Measurements from ENCODE around the gene MRPL23. TPM values are rescaled to one million over a fixed set of nuclear protein-coding genes. Genes with fewer than 3 reads are reported as not detected.

MRPL23 gene
- total RNA-seq, 3 donors from 2014 or later, result 109 to 171 (median 112) TPM

DNA sequence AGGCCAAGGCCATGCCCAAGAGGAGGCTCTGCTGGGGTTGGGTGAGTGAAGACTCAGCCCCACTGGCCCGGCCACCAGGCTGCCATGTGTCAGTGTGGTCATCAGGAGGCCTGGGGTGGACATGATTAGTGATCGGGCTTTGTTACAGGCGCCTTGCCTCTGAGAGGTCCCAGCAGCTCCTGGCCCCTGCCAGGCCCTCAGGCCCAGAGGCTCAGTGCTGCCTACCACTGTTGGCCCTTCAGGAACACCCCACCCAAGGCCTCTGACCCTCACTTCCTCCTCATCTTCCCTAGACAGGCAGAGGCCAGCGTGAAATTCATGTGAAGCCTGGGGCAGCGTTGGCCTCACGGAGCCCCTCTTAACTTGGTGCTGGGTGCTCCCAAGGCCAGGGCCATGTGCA is 2.2 kb downstream of the MRPL23 start:
- DNase-seq (ENCODE audit: low spot score in 2 of 2), result no peak
- TF ChIP-seq POLR2A (IDR thresholded peaks at IDR 0.05) (no peak), POLR2AphosphoS5 (IDR thresholded peaks at IDR 0.05) (no peak)
- TF ChIP-seq, protein P1, sequence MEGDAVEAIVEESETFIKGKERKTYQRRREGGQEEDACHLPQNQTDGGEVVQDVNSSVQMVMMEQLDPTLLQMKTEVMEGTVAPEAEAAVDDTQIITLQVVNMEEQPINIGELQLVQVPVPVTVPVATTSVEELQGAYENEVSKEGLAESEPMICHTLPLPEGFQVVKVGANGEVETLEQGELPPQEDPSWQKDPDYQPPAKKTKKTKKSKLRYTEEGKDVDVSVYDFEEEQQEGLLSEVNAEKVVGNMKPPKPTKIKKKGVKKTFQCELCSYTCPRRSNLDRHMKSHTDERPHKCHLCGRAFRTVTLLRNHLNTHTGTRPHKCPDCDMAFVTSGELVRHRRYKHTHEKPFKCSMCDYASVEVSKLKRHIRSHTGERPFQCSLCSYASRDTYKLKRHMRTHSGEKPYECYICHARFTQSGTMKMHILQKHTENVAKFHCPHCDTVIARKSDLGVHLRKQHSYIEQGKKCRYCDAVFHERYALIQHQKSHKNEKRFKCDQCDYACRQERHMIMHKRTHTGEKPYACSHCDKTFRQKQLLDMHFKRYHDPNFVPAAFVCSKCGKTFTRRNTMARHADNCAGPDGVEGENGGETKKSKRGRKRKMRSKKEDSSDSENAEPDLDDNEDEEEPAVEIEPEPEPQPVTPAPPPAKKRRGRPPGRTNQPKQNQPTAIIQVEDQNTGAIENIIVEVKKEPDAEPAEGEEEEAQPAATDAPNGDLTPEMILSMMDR (IDR thresholded peaks at IDR 0.05), result no peak
- Histone ChIP-seq H3K4me3 (no peak overlapping the region), H3K4me1 (no peaks in the 10 kb centered on the region), H3K27me3 (no peaks in the 10 kb centered on the region), H3K27ac (no peak overlapping the region), H3K9me3 (no peaks in the 10 kb centered on the region), H3K36me3 (no peaks in the 10 kb centered on the region)
- intact Hi-C loops (cut with DNase I; ENCODE audit: low total_unique reads), result loop anchor here (10.0 kb wide), 1 partner anchor 55 kb away; the partner anchor contains the start of gene PRR33

DNA sequence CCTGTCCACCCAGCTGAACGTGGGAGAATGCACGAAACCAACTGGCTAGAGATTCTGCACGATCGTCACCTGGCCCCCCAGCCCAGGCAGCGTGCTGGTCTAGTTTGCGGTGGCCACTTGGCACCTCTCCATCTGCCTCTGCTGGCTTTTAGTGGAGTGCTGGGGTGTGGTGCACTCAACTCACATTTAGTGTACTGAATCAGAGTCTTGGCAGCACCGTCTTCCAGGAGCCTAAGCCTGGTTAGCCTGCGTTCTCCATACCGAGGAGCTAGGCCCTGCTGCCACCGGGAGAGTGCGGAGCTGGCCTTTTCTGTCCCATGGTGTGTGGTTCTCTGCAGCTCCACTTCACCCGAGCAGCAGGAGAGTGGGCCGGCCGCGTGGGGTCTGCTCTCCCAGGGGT is 2.8 kb downstream of the MRPL23 start:
- Histone ChIP-seq H3K4me3 (no peak overlapping the region), H3K36me3 (no peaks in the 10 kb centered on the region), H3K9me3 (no peaks in the 10 kb centered on the region), H3K27ac (no peak overlapping the region), H3K27me3 (no peaks in the 10 kb centered on the region), H3K4me1 (no peaks in the 10 kb centered on the region)
- TF ChIP-seq POLR2A (IDR thresholded peaks at IDR 0.05), result no peak
- no peak for DNase-seq (ENCODE audit: low spot score in 2 of 2)
- intact Hi-C loops (cut with DNase I; ENCODE audit: low total_unique reads), result loop anchor here (10.0 kb wide), 1 partner anchor 55 kb away; the partner anchor contains the start of gene PRR33

DNA sequence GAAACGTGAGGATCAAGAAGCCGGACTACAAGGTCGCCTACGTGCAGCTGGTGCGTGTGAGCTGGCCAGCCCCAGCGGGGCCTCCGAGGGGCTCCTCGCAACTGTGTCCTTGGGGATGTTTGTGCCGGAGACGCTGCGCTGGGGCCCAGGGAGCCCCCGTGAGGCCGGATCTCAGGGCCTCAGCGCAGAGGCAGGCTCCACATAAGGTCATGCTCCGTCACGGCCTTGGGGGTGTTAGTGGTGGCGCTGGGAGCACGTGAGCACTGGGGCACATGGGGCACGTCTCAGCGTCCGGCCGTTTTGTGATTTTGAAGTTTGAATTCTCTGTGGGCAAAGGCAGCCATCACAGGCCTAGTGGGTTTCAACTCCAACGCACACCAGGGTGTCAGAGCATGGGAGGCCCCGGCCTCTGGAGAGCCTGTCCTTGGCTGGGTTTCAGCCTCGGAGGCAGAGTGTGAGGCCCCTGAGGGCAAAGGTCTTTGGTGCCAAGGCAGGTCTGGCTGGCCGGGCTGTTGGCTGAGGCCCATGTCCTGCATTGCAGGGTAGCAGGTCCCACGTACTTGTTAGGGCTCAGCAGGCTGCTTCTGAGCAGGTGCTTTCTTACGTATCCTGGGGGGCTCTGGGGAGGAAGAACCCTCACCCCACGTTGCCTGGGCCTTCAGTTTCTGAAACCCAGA is 5.8 kb downstream of the MRPL23 start:
- intact Hi-C loops (cut with DNase I; ENCODE audit: low total_unique reads), result no loop called here
- Histone ChIP-seq H3K27ac (no peak overlapping the region), H3K27me3 (no peaks in the 10 kb centered on the region), H3K9me3 (no peaks in the 10 kb centered on the region), H3K4me1 (no peaks in the 10 kb centered on the region), H3K36me3 (no peaks in the 10 kb centered on the region), H3K4me3 (no peak overlapping the region)
- DNase-seq (ENCODE audit: low spot score in 2 of 2), result no peak
- no peak for TF ChIP-seq POLR2A (IDR thresholded peaks at IDR 0.05)
- TF ChIP-seq, protein P1 (IDR thresholded peaks at IDR 0.05), result no peak
- no peak for TF ChIP-seq POLR2AphosphoS5 (IDR thresholded peaks at IDR 0.05)

DNA sequence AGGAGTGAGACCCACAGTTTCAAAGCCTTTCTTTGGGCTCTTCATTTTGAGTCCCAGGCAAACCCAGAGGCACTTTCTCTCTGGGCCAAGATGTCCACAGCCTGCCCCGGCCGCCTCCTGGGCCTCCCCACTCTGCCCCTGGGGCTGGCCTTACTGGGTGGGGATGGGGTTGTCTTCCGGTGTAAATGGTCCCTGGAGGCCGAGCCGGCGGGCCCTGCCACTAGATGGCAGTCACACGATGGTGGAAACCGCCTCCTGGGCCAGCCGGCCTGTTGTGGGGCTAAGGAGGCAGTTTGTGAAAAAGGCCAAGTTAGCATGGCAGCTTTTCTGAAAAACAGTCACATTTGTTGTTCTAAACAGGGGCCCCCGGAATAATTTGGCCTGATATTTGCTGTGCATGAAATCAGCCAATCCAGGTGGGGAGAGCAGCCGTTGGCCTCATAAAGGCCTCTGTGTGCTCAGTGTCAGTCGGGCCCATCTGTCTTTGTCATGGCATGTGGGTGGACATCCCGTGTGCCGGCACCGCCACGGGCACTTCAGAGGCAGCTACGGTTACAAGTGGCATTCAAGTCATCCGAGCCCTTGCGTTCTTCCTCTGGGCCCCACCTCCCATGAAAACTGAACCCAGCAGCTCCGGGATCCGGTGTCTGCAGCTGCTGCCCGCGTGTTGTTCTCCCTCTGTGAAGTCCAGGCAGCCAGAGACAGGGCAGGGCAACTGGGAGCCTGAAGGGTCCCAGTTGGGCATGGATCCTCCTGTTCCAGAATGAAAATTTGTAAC is 6.5 kb downstream of the MRPL23 start:
- intact Hi-C loops (cut with DNase I; ENCODE audit: low total_unique reads), result no loop called here
- no peak for TF ChIP-seq POLR2AphosphoS5 (IDR thresholded peaks at IDR 0.05)
- TF ChIP-seq POLR2A (IDR thresholded peaks at IDR 0.05), result no peak
- TF ChIP-seq, protein P1 (IDR thresholded peaks at IDR 0.05), result no peak
- no peak overlapping the region for H3K4me3 ChIP-seq
- peak; percentile 16 to 43 for DNase-seq (ENCODE audit: low spot score in 2 of 2)
- no peak overlapping the region for H3K27ac ChIP-seq
- H3K27me3 ChIP-seq, result no peaks in the 10 kb centered on the region
- H3K4me1 ChIP-seq, result no peaks in the 10 kb centered on the region
- H3K9me3 ChIP-seq, result no peaks in the 10 kb centered on the region
- no peaks in the 10 kb centered on the region for H3K36me3 ChIP-seq

DNA sequence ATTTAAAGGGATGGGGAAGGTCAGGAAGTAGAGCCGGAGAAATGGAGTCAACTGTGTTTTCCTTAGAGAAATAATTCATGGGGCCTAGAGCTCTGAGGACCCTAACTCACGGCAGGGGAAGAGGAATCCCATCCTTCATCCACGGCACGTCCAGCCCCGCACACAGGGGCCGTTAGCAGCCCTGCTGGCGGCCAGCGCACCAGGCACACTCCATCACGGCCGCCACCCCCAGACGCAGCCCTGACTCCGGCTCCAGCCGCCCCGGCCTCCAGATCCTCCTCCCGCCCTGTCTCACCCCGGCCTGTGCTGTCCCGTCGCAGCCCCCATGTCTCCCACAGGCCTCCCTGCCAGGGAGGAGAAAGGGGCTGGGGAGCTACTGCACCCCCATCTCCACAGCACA is 11.2 kb downstream of the MRPL23 start:
- H3K9me3 ChIP-seq, result no peaks in the 10 kb centered on the region
- TF ChIP-seq, protein P1 (IDR thresholded peaks at IDR 0.05), result no peak
- TF ChIP-seq POLR2A (IDR thresholded peaks at IDR 0.05), result no peak
- TF ChIP-seq POLR2AphosphoS5 (IDR thresholded peaks at IDR 0.05), result no peak
- H3K27ac ChIP-seq, result no peak overlapping the region

More for the DNA sequence above, 11.2 kb downstream of the MRPL23 start:
- Histone ChIP-seq H3K4me1 (no peaks in the 10 kb centered on the region), H3K27me3 (no peaks in the 10 kb centered on the region), H3K36me3 (no peaks in the 10 kb centered on the region), H3K4me3 (no peak overlapping the region)
- DNase-seq (ENCODE audit: low spot score in 2 of 2), result no peak
- intact Hi-C loops (cut with DNase I; ENCODE audit: low total_unique reads), result no loop called here
